ENCODE measurements around the gene WDR4.

The WDR4 gene

GRCh38 chr21:42873096-42873495 is 6.2 kb downstream of the WDR4 start:
- no peak for DNase-seq (ENCODE audit: low read depth)
- H3K4me3 ChIP-seq (ENCODE audit: low read depth, low read length): no peak overlapping the region
- no peak for TF ChIP-seq CTCF (conservative IDR thresholded peaks at IDR 0.05; ENCODE audit: low read depth, low read length)

DNA sequence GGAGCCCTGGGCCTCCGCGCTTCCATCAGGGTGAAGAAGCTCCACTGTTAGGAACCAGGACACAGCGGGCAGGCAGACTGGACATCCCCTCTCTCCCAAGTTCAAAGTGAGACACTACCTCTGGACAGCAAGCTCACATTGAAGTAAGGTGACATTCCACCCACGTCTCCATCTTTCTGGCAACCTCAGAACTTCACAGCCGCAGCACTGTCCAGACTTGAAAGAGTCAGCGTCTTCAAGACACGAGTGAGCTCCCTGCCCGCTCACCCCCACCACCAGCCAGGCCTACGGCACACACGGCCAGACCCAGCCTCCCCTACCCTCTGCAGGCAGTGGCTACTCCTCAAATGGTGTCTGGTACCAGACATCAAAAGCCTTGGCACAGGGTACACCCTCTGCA is 11.1 kb downstream of the WDR4 start:
- TF ChIP-seq CTCF (conservative IDR thresholded peaks at IDR 0.05; ENCODE audit: low read depth, low read length): no peak
- no peak overlapping the region for H3K4me3 ChIP-seq (ENCODE audit: low read depth, low read length)
- DNase-seq (ENCODE audit: low read depth): no peak

GRCh38 chr21:42865776-42866160 is 13.6 kb downstream of the WDR4 start:
- no peak for TF ChIP-seq CTCF (conservative IDR thresholded peaks at IDR 0.05; ENCODE audit: low read depth, low read length)
- no peak overlapping the region for H3K4me3 ChIP-seq (ENCODE audit: low read depth, low read length)
- DNase-seq (ENCODE audit: low read depth): no peak

DNA sequence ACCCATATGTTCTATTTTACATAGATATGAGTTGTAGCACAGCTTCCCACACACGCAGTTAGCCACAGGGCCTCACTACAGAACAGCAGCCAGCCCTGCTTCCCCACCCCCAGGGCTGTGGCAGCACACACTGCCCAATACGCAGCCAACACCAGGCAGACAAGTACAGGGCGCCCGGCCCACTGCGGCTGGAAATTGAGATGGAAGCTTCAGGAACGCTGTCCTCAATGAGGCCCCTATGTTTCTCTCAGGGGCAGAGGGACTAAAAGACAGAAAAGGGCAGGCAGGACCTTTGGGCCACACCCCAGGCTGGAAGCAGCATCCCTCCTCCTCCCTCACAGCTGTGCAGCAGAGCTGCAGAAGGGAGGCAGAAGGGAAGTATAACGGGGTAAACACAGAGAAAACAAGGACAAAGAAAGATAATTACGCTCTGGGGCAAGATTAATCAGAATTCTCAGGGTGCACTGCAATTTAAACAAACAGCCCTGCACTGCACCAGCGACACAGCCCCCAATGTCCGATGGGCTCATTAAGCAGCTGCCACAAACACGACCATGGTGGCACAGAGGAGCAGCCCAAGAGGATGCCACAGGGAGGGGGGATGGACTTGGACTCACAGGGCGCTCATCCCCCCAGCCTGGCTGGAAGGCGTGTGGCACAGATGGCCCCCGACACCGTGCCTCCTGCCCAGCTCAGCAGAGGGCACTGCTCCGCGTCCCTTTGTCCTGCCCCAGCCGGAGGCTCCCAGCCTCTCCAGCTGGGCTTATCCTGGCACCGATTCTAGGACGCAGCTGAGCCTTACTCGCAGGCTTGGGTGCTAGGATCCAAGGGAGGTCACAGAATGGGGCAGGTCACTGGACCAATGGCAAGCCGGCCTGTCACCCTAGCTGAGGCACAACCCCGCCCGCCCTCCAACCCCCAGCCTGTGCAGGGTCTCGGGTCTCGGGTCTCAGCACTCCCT is 14.2 kb downstream of the WDR4 start:
- no peak for DNase-seq (ENCODE audit: low read depth)
- no peak for TF ChIP-seq CTCF (conservative IDR thresholded peaks at IDR 0.05; ENCODE audit: low read depth, low read length)
- H3K4me3 ChIP-seq (ENCODE audit: low read depth, low read length): no peak overlapping the region

GRCh38 chr21:42864286-42864685 is 15.1 kb downstream of the WDR4 start:
- no peak overlapping the region for H3K4me3 ChIP-seq (ENCODE audit: low read depth, low read length)
- TF ChIP-seq CTCF (conservative IDR thresholded peaks at IDR 0.05; ENCODE audit: low read depth, low read length): no peak
- DNase-seq (ENCODE audit: low read depth): no peak

DNA sequence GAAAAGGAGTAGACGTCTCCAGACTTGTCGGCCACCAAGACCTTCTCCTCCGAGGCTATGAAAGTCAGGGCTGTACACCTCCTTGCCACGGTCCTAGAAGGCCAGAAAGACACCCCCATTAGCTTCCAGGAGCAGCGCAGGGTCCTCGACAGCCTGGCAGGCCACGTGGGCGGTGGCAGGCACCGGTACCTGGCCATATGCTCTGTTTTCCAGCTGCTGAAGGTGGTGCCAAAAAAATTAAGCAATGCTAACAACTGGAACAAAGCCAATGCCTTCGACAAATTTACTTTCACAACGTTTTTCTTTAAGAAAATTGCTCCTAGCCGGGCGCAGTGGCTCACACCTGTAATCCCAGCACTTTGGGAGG is 15.9 kb downstream of the WDR4 start:
- H3K4me3 ChIP-seq (ENCODE audit: low read depth, low read length): no peak overlapping the region
- DNase-seq (ENCODE audit: low read depth): no peak
- no peak for TF ChIP-seq CTCF (conservative IDR thresholded peaks at IDR 0.05; ENCODE audit: low read depth, low read length)
